Epidermal melanocyte (primary cell): Measurements from ENCODE around the gene PLA1A.
A peak's percentile ranks its signal among the peaks of the same experiment; 100 is the strongest.
"Not testable (repeated sequence)": the region's sequence is repeated elsewhere in the genome, so short reads cannot be mapped to it uniquely, and the experiment has no call there.

Experiments used
- DNase-seq: peaks from one replicate; pipeline ENCODE4 v3.0.0; 2011; ENCODE audit warnings: low spot score; ENCODE audit not compliant: insufficient read length

The PLA1A gene

DNA sequence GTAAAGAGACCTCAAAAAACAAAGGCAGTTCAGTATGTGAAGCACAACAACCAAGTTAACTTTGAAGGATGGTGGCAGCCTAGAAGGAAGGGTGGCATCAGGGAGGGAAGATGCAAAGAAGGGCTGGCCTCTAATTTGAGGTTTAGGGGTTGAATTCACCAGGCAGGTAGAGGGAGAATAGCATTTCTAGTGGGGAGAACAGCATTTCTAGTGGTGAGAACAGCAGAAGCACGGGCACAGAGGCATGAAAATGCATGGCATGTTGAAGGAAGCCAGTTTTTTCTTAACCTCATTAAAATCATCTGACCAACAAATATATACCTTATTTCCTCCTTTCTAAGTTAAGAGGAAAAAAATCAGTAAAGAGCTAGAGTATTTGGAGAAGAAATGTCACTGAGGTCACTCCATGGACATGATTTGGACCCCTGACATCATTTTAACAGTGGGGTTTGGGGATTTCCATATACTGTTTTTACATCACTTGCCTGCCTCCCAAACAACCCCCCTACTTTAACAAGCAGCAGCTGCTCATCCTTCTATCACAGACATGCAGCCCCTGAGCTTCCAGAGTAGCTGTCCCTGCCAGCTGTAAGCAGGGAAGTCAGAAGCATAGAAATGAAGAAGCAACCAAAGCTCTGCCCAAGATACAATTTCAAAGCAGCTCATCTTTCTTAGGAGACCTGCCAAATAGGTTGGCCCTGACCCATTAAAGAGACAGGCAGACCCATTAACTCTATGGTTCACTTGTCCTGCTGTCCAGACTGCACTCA is 65.1 kb downstream of the PLA1A start:
- no peak for DNase-seq

DNA sequence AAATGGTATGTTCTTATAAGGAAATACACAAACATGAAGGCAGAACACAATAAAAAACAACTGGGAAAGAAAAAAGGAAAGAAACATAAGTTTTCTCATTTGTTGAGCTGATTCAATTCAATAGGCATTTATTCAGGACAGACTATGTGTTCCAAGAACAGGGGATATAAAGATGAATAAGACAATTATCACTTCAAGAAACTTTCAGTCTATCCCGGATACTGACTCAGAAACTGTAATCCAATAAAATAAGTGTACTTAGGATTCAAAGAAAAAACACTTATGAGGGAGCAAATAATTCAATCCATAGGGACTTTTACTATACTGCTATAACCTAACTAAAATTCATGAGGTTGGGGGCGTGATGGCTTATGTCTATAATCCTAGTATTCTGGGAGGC is 66.2 kb downstream of the PLA1A start:
- DNase-seq, result no peak

DNA sequence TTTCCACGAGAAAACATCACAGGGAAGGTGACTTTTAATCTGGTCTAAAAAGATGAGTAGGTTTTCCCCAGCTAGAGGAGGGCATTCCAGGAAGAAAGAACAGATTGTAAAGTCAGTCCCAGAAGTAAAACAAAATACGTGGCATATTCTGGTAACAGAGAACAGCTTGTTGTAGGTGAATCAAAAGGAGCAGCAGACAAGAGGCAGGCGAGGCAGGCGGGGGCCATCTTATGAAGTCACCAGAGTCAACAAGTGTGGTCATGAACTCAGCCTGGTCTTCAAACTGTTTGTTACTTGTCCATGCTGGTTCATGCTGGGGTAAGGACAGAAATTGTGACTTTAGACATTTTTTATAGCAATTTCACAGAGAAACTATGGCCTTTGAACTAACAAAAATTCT is 66.7 kb downstream of the PLA1A start:
- no peak for DNase-seq

DNA sequence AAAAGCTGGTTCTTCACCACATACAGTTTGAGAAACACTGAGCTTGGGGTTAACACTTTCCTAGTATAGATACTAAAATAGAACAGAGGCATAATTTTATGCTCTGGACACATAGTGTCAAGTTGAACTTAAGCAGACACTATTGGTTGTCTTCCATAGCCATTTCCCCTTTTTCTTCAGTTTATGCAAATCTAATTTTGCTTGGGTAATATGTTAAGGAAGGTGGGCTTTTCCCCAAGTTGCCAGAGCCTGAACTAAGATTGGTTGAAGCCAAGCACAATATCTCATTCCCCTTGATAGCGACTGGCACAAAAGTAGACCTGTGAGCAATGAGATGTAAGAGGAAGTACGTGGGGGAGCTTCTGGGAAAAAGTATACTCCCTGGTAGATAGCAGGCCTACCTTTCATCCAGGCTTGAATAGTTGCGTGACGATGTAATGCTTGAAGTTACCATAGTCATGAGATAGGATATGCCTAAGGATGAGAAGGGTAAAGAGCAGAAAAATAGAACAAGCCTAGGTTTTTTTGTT is 67.2 kb downstream of the PLA1A start:
- DNase-seq, result no peak

DNA sequence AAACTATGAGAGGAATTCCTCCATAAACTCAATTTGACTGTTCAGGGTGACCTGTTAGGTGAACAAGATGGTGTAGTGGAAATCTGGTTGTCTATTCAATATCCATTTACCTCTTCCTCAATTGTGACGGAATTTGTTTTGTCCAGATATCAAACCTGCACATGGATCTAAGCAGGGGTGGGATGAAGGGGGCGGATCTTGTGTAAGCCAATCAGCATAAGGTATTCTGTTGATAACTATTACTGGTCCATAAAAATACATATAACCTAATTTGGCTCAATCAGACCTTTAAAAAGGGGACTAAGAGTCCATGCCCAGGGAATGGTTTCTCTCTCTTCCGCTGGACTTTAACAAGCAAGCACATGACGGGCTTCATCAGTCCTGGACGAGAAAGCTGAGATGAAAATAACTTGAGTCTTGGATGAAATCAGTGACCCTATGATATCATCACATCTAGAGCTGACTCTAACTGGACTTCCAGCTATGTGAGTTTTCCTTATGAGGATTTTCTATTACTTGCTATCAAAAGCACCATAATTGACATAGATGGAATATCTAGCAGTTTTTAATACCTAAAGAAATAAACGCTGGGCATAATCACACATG is 68.4 kb downstream of the PLA1A start:
- DNase-seq, result no peak

DNA sequence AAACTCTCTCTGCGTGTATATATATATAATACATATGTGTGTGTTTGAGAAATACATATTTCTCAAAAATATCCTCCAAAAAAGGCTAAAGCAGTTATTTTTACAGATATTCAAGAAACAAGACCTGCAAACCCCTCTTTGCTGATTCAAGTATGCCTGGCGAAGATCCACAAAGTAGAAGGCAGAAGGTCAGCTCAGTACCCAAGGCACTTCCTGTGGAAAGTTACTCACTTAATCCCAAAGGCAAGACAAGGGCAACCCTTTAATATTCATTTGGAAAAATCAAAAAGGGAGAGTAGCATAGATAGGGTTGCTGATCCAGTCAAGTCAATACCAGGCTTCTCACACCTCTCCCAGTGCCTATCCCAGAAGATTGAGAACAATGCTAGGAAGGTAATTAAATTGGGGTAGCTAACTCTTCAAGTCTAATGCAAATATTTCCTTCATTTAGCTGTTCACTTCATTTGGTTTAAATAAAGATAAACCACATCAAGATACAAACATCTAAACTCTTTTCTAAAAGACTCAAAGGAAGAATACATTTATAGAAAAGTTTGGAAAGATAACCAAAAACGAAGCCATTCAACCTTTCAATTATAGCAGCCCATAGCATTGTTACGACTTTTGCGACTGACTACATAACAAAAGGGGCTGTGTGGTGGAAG is 72.4 kb downstream of the PLA1A start:
- no peak for DNase-seq

DNA sequence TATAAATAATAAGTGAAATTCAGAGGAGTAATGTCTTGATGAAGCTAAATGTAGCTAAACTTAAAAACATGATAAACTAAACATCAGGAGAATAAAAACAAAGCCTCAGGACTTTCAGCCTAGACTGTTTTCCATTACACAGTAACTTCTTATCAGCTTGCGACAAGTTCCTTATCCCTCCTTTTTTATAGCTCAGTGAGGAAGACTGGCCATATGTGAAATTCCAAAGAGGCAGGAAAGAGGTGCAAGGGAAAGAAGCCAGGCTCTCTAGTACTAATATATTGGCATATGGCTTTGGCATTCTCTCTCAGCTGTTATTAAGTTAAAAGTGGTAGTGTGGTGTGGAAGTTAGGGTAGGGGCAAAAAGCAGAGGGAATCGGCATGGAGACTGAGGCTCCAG is 75.1 kb downstream of the PLA1A start:
- DNase-seq, result no peak

DNA sequence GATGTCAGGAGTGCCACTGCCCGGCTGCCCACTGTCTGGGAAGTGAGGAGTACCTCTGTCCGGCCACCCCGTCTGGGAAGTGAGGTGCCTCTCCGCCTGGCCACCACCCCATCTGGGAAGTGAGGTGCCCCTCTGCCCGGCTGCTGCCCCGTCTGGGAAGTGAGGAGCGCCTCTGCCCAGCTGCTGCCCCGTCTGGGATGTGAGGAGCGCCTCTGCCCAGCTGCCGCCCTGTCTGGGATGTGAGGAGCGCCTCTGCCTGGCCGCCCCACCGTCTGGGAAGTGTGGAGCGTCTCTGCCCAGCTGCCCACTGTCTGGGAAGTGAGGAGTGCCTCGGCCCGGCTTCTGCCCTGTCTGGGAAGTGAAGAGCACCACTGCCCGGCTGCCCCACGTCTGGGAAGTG is 76.2 kb downstream of the PLA1A start:
- DNase-seq, result no peak

DNA sequence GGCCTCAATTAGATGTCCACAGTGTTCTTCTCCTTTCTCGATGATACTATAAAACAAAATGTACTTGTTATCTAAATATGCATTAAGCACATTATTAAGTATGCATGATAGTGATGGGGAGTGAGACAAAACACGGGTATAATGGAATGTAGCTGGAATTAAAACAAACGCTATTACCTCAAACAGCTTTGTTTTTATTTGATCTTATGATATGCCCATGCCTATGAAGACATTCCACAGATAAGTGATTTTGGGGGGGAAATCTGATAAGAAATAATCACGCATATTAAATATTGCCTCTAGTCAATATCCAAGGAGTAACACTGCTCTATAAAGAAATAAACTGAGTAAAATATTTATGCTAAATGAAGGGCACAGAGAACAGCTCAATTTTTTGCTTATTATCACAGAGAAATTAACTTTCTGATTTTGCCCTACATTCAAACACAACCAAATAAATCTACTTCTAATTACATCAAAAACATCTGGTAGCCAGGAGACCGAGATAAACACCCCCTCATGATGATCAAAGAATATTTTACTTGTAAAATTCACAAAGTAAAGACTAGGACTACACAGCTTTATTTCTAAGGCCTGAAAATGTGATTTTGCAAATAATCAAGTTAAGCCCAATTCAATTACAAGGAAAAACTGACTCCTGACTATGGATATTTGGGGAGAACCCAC is 77.6 kb downstream of the PLA1A start:
- DNase-seq, result no peak

DNA sequence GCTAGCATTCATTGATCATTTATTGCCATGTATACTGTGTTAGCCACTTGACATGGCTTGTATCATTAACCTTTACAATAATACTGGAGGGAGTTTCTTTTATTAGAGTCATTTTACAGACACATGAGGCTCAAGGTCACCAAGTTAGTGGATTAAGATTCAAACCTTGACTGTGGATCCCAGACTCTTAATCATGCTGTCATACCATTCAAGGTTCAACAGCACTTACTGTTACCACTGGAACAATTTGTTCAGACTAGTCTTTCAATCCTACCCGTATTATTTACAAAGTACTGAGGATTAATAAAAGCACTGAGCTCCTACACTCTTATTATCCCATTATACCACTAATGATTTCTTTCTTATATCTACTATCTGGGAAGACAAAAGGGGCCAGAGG is 78.3 kb downstream of the PLA1A start:
- DNase-seq, result no peak

DNA sequence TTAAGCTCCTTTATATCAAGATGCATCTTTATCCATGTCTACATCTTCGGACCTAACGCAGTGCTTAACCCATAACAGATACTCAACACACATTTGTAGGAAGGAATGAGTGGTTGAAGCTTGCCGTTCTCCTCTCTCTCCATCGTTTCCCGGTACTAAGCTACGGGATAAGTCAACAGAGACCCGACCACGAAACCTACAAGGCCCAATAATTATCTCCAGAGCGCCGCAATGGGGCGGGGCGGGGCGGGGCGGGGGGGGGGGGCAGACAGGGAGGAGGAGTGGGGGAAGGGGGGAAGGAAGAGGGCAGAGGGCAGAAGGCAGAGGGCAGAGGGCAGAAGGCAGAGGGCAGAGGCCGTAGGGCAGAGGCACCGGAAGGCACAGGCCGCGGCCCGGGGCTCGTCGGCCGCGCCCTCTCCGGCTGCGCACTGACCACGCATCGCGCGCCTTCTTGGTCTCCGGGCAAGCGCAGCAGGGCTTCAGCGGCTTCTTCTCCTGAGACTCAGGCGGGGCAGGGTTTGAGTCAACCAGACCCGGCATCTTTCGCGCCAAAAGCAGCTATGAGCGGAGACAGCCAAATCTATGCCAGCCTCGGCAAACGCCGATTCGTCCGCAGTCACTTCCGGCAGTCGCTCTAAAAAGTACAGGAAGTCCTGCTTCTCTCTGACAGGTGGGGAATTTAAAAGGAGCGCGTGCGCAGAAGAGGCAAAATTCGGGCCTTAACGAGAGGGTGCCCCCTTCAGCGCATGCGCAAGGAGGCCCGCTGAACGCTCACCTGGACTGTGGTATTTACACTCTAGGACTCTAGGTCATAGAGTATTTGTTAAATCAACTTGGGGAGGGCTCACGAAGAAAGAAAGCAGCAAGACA is 79.3 kb downstream of the PLA1A start, which contains the start of gene COX17:
COX17 (minus strand) TSS at position 636 of the 870 bp plus-strand sequence; CDS start at position 540, 96 bp downstream.
- peak; percentile 91 for DNase-seq

DNA sequence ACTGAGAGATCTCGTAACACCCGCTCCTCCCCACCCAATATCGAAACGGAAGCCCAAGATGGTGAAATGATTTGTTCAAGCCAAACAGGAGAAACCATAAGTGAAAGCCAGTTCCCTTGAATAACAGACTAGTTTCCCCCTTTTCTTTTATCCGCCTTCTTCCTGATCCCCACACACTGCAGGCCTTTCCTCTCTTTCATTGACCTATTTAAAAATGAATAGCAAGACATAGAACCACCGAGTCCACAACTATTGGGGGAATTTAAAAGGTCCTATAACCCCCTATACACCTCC is 79.9 kb downstream of the PLA1A start:
- DNase-seq, result no peak

DNA sequence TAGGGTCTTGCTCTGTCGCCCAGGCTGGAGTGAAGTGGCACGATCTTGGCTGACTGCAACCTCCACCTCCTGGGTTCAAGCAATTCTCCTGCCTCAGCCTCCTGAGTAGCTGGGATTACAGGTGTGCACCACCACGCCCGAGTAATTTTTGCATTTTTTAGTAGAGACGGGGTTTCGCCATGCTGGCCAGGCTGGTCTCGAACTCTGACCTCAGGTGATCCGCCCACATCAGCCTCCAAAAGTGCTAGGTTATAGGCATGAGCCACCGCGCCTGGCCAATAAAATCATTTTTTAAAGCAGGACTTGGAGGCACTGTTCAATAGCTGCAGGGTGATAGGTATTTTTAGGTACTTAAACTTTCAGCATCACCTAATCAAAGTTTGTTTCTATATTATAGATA is 80.5 kb downstream of the PLA1A start:
- DNase-seq, result not testable (repeated sequence)
